ENCODE measurements around the gene DNAJC1.

Gene DNAJC1

GRCh38 chr10:22003177-22003963, at the start of gene DNAJC1:
DNAJC1 (minus strand) TSS chr10:22003730; CDS start chr10:22003434, 296 bp downstream.
- TF ChIP-seq CTCF (IDR thresholded peaks at IDR 0.05), result no peak

GRCh38 chr10:22053048-22053447, 49.5 kb upstream of the DNAJC1 start:
- Histone ChIP-seq H3K4me1 (ENCODE audit: control insufficient read depth in 1 of 2, insufficient read depth in 1 of 2, low read depth in 1 of 2, low read length in 1 of 2) (no peaks in the 10 kb centered on the region), H3K9me3 (no peaks in the 10 kb centered on the region), H3K27ac (no peak overlapping the region), H3K4me3 (ENCODE audit: low read depth in 1 of 2, low read length in 1 of 2) (no peak overlapping the region), H3K27me3 (no peaks in the 10 kb centered on the region), H3K36me3 (no peaks in the 10 kb centered on the region)
- no peak for TF ChIP-seq CTCF (IDR thresholded peaks at IDR 0.05)

More at GRCh38 chr10:22003177-22003963, at the start of gene DNAJC1:
- Histone ChIP-seq H3K27me3 (no peaks in the 10 kb centered on the region), H3K36me3 (no peaks in the 10 kb centered on the region), H3K4me3 (ENCODE audit: low read depth in 1 of 2, low read length in 1 of 2) (peak within 1 kb of the TSS; percentile 71), H3K27ac (peak within 1 kb of the TSS; percentile 83), H3K4me1 (ENCODE audit: control insufficient read depth in 1 of 2, insufficient read depth in 1 of 2, low read depth in 1 of 2, low read length in 1 of 2) (peaks cover 17 to 20% of the 10 kb centered on the region in 2 experiments), H3K9me3 (no peaks in the 10 kb centered on the region)

GRCh38 chr10:22049635-22050034, 46.1 kb upstream of the DNAJC1 start:
- TF ChIP-seq CTCF (IDR thresholded peaks at IDR 0.05), result no peak
- H3K4me3 ChIP-seq (ENCODE audit: low read depth in 1 of 2, low read length in 1 of 2), result no peak overlapping the region
- H3K27ac ChIP-seq, result no peak overlapping the region
- no peaks in the 10 kb centered on the region for H3K4me1 ChIP-seq (ENCODE audit: control insufficient read depth in 1 of 2, insufficient read depth in 1 of 2, low read depth in 1 of 2, low read length in 1 of 2)
- H3K9me3 ChIP-seq, result no peaks in the 10 kb centered on the region
- no peaks in the 10 kb centered on the region for H3K36me3 ChIP-seq
- H3K27me3 ChIP-seq, result no peaks in the 10 kb centered on the region

GRCh38 chr10:22047812-22048211, 44.3 kb upstream of the DNAJC1 start:
- TF ChIP-seq CTCF (IDR thresholded peaks at IDR 0.05), result no peak
- H3K36me3 ChIP-seq, result no peaks in the 10 kb centered on the region
- H3K4me3 ChIP-seq (ENCODE audit: low read depth in 1 of 2, low read length in 1 of 2), result no peak overlapping the region
- no peaks in the 10 kb centered on the region for H3K27me3 ChIP-seq
- H3K27ac ChIP-seq, result no peak overlapping the region
- H3K4me1 ChIP-seq (ENCODE audit: control insufficient read depth in 1 of 2, insufficient read depth in 1 of 2, low read depth in 1 of 2, low read length in 1 of 2), result no peaks in the 10 kb centered on the region
- H3K9me3 ChIP-seq, result no peaks in the 10 kb centered on the region

- TF ChIP-seq CTCF (IDR thresholded peaks at IDR 0.05), result no peak
- no peaks in the 10 kb centered on the region for H3K4me1 ChIP-seq (ENCODE audit: control insufficient read depth in 1 of 2, insufficient read depth in 1 of 2, low read depth in 1 of 2, low read length in 1 of 2)
- no peaks in the 10 kb centered on the region for H3K36me3 ChIP-seq
- peaks cover 5% of the 10 kb centered on the region for H3K27me3 ChIP-seq
- no peaks in the 10 kb centered on the region for H3K9me3 ChIP-seq
- no peak overlapping the region for H3K4me3 ChIP-seq (ENCODE audit: low read depth in 1 of 2, low read length in 1 of 2)
- H3K27ac ChIP-seq, result no peak overlapping the region
Measured at GRCh38 chr10:22043327-22043633, 39.8 kb upstream of the DNAJC1 start.
